Measurements from ENCODE around the gene SYT7. TPM values are rescaled to one million over a fixed set of nuclear protein-coding genes. Genes with fewer than 3 reads are reported as not detected.

The SYT7 gene
- total RNA-seq, 2 donors from 2014 or later, result 2.0 to 3.4 TPM

DNA sequence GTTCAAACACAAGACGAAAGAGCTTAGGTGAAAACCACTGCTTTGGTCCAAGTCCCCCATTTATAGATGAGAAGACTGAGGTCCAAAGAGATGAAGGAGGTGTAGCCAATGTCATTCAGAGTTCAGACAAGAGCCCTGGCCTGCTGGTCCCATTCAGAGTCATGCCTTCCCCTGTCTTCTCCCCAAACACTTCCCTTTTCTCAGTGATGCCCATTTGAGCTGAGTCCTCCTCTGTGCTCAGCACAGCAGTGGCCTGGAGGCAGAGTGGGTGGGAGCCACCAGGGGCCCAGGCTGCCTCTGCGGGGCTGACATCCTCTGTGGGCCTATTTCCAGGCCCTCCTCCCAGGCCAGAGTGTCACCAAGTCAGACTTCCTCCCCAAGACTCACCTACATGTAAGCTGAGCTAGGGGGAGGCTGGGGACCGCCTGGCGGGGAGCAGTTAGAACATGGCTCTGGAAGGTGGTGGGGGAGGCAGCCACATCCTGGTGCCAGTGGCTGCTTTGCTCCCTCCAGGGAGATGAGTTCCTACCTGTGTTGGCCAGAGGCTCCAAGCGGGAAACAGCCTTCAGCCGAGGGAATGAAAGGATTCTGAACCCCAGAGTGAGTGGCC lies 94.8 kb downstream of the SYT7 start:
- Histone ChIP-seq H3K4me1 (ENCODE audit: control insufficient read depth, insufficient read depth, low read length) (peaks cover 6% of the 10 kb centered on the region), H3K9ac (ENCODE audit: extremely low read depth, low read length, poor library complexity, severe bottlenecking) (no peak overlapping the region), H3K4me3 (ENCODE audit: low read length) (no peak overlapping the region), H3K9me3 (ENCODE audit: control insufficient read depth, low read length) (no peaks in the 10 kb centered on the region), H3K27ac (ENCODE audit: low read depth, low read length) (no peak overlapping the region), H3K27me3 (ENCODE audit: control insufficient read depth, insufficient read depth, low read length, poor library complexity, severe bottlenecking) (no peaks in the 10 kb centered on the region), H3K36me3 (ENCODE audit: control insufficient read depth, insufficient read depth, low read length) (no peaks in the 10 kb centered on the region)
- Mint-ChIP-seq H3K27ac (no peak overlapping the region), H3K9me3 (no peaks in the 10 kb centered on the region), H3K36me3 (ENCODE audit: low read depth) (peaks cover 2% of the 10 kb centered on the region), H3K4me3 (no peak overlapping the region), H3K4me1 (peaks cover 17% of the 10 kb centered on the region), H3K27me3 (ENCODE audit: insufficient read depth) (peaks cover 7% of the 10 kb centered on the region)
- TF ChIP-seq, protein P1, sequence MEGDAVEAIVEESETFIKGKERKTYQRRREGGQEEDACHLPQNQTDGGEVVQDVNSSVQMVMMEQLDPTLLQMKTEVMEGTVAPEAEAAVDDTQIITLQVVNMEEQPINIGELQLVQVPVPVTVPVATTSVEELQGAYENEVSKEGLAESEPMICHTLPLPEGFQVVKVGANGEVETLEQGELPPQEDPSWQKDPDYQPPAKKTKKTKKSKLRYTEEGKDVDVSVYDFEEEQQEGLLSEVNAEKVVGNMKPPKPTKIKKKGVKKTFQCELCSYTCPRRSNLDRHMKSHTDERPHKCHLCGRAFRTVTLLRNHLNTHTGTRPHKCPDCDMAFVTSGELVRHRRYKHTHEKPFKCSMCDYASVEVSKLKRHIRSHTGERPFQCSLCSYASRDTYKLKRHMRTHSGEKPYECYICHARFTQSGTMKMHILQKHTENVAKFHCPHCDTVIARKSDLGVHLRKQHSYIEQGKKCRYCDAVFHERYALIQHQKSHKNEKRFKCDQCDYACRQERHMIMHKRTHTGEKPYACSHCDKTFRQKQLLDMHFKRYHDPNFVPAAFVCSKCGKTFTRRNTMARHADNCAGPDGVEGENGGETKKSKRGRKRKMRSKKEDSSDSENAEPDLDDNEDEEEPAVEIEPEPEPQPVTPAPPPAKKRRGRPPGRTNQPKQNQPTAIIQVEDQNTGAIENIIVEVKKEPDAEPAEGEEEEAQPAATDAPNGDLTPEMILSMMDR (conservative IDR thresholded peaks at IDR 0.05), result no peak
- DNase-seq, result no peak
- WGBS, 2 experiments (ENCODE audit: insufficient coverage in 1 of 2, insufficient read length in 1 of 2), result 89 to 100% methylated on average over 2 to 6 of the region's 6 CpGs

DNA sequence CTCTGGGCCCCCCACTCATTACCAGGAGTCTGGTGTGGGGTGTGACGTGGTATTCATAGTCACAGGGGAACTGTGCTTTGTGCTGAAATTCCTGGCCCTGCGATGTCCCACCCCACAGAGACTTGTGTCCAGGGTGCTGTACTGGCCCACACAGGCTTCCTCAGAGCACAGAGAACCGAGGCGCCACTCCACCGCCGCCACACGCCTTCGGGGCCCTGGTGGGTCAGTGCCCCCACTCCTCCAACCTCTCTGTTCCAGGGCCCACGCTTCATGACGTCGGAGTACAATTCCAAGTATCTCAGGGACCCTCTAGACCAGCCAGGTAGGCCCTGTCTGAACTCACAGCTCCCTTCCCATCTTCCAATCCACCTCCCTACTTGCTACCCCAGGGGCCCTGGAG lies 95.8 kb downstream of the SYT7 start:
- Mint-ChIP-seq H3K27ac (no peak overlapping the region), H3K9me3 (no peaks in the 10 kb centered on the region), H3K36me3 (ENCODE audit: low read depth) (peaks cover 2% of the 10 kb centered on the region), H3K4me1 (peaks cover 21% of the 10 kb centered on the region), H3K4me3 (no peak overlapping the region), H3K27me3 (ENCODE audit: insufficient read depth) (peaks cover 7% of the 10 kb centered on the region)
- no peaks in the 10 kb centered on the region for H3K9me3 ChIP-seq (ENCODE audit: control insufficient read depth, low read length)
- no peaks in the 10 kb centered on the region for H3K27me3 ChIP-seq (ENCODE audit: control insufficient read depth, insufficient read depth, low read length, poor library complexity, severe bottlenecking)
- H3K9ac ChIP-seq (ENCODE audit: extremely low read depth, low read length, poor library complexity, severe bottlenecking), result no peak overlapping the region
- 95 to 100% methylated on average over 2 to 11 of the region's 11 CpGs for WGBS, 2 experiments (ENCODE audit: insufficient coverage in 1 of 2, insufficient read length in 1 of 2)
- TF ChIP-seq, protein P1 (conservative IDR thresholded peaks at IDR 0.05), result no peak
- no peak for DNase-seq
- no peak overlapping the region for H3K27ac ChIP-seq (ENCODE audit: low read depth, low read length)
- H3K4me3 ChIP-seq (ENCODE audit: low read length), result no peak overlapping the region
- peaks cover 7% of the 10 kb centered on the region for H3K4me1 ChIP-seq (ENCODE audit: control insufficient read depth, insufficient read depth, low read length)
- H3K36me3 ChIP-seq (ENCODE audit: control insufficient read depth, insufficient read depth, low read length), result no peaks in the 10 kb centered on the region

DNA sequence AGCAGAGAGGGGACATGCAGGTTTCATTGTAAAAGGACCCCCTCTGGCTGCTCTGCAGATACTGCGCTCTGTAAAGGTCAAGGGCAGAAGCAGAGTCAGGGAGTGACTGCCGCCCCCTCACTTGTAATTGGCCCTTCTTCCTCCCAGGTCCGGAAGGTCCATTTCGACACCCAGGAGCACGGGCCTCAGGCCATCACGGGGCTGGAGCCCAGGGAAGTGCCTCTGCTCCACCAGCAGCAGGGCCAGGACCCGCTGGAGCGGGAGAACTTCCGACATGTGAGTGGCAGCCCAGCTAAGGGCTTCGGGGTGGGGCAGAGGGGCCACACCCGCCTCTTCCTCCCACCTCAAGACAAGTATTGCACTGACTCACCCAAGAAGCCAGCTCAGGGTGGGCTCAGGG lies 96.3 kb downstream of the SYT7 start:
- H3K4me3 Mint-ChIP-seq, result no peak overlapping the region
- Histone ChIP-seq H3K27ac (ENCODE audit: low read depth, low read length) (no peak overlapping the region), H3K4me1 (ENCODE audit: control insufficient read depth, insufficient read depth, low read length) (peaks cover 7% of the 10 kb centered on the region), H3K4me3 (ENCODE audit: low read length) (no peak overlapping the region), H3K9ac (ENCODE audit: extremely low read depth, low read length, poor library complexity, severe bottlenecking) (no peak overlapping the region), H3K27me3 (ENCODE audit: control insufficient read depth, insufficient read depth, low read length, poor library complexity, severe bottlenecking) (no peaks in the 10 kb centered on the region), H3K9me3 (ENCODE audit: control insufficient read depth, low read length) (no peaks in the 10 kb centered on the region), H3K36me3 (ENCODE audit: control insufficient read depth, insufficient read depth, low read length) (no peaks in the 10 kb centered on the region)
- H3K36me3 Mint-ChIP-seq (ENCODE audit: low read depth), result peaks cover 2% of the 10 kb centered on the region
- H3K4me1 Mint-ChIP-seq, result peaks cover 18% of the 10 kb centered on the region
- TF ChIP-seq, protein P1 (conservative IDR thresholded peaks at IDR 0.05), result no peak
- no peaks in the 10 kb centered on the region for H3K9me3 Mint-ChIP-seq
- peaks cover 7% of the 10 kb centered on the region for H3K27me3 Mint-ChIP-seq (ENCODE audit: insufficient read depth)
- WGBS, 2 experiments (ENCODE audit: insufficient coverage in 1 of 2, insufficient read length in 1 of 2), result 83 to 93% methylated on average over 3 to 11 of the region's 11 CpGs
- no peak overlapping the region for H3K27ac Mint-ChIP-seq
- peak; percentile 52 for DNase-seq

Data from endodermal cell (in vitro differentiated cells).